RWPE1 (cell line): Measurements from ENCODE around the gene ASAP2.

Experiments
- CTCF ChIA-PET: fragments of 350-600 bp; sonication (Branson Sonifier 250); formaldehyde crosslinking; extraction: SDS; loops from one replicate; lab custom pipeline; 2021; lab: Yijun Ruan, JAX
- POLR2A ChIA-PET: fragments of 400-600 bp; formaldehyde crosslinking; extraction: SDS; loops from one replicate; lab custom pipeline; 2020; ENCODE audit warnings: antibody characterized with exemption; ENCODE audit not compliant: low non-redundant PET; lab: Yijun Ruan, JAX
- DNase-seq: peaks from one replicate; pipeline ENCODE4 v3.0.0; 2012; ENCODE audit warnings: low spot score
- H3K27ac ChIP-seq: fragments of 450-650 bp; 2 replicates; pipeline ENCODE4 v1.5.1; 2017
- TF ChIP-seq, protein P1 (sequence below): fragments of 450-650 bp; conservative IDR thresholded peaks from 2 replicates; pipeline ENCODE4 v1.5.1; 2017; ENCODE audit warnings: low read depth, mild to moderate bottlenecking

The ASAP2 gene

DNA sequence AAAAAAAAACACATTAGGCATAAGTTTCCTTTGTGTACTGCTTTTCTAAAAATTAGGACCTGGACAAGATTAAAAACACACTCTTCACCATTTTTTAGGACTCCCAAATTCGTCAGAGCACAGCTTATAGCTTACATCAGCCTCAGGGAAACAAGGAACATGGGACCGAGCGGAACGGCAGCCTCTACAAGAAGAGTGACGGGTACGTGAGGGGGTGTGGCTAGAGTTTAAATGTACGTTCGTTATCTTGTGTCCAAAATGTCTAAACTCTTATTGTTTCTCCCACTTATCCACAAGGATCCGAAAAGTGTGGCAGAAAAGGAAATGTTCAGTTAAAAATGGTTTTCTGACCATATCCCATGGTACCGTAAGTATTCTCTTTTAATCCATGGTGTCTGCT, 137.8 kb downstream of the ASAP2 start:
- CTCF ChIA-PET = interaction anchor here (0.6 to 1.4 kb wide), 2 partner anchors 42 to 201 kb away, joined by 3 read pairs; no protein-coding TSS in a partner anchor

DNA sequence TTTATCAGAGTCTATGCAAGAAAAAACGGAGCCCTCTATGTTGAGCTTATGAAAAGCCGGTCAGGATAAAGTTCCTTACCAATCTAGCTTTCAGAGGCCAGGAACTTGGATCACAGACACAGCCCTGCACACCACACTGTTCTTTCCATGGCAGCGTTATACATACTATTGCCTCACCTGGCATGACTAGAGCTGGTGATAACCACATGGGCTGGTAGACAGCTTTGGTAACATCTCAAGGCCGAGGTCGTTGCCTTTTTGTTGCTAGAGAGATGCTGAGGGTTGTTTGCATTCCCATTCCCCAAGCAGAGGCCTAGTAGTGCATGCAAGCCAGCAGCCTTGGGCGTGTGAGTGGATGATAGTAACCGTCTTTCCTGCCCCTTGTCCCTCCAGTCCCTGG, 138.7 kb downstream of the ASAP2 start:
- DNase-seq = no peak
- CTCF ChIA-PET = interaction anchor here (0.5 to 1.4 kb wide), 5 partner anchors 36 to 663 kb away, joined by 3 to 4 read pairs (median 3); no protein-coding TSS in a partner anchor
- POLR2A ChIA-PET = no interaction called here
- no peak overlapping the region for H3K27ac ChIP-seq
- TF ChIP-seq, protein P1, sequence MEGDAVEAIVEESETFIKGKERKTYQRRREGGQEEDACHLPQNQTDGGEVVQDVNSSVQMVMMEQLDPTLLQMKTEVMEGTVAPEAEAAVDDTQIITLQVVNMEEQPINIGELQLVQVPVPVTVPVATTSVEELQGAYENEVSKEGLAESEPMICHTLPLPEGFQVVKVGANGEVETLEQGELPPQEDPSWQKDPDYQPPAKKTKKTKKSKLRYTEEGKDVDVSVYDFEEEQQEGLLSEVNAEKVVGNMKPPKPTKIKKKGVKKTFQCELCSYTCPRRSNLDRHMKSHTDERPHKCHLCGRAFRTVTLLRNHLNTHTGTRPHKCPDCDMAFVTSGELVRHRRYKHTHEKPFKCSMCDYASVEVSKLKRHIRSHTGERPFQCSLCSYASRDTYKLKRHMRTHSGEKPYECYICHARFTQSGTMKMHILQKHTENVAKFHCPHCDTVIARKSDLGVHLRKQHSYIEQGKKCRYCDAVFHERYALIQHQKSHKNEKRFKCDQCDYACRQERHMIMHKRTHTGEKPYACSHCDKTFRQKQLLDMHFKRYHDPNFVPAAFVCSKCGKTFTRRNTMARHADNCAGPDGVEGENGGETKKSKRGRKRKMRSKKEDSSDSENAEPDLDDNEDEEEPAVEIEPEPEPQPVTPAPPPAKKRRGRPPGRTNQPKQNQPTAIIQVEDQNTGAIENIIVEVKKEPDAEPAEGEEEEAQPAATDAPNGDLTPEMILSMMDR = no peak

More for the DNA sequence above, 137.8 kb downstream of the ASAP2 start:
- POLR2A ChIA-PET = interaction anchor here (0.6 kb wide), 1 partner anchor 1412 kb away, joined by 3 read pairs; no protein-coding TSS in a partner anchor
- no peak for DNase-seq
- H3K27ac ChIP-seq = no peak overlapping the region
- TF ChIP-seq, protein P1 = no peak

DNA sequence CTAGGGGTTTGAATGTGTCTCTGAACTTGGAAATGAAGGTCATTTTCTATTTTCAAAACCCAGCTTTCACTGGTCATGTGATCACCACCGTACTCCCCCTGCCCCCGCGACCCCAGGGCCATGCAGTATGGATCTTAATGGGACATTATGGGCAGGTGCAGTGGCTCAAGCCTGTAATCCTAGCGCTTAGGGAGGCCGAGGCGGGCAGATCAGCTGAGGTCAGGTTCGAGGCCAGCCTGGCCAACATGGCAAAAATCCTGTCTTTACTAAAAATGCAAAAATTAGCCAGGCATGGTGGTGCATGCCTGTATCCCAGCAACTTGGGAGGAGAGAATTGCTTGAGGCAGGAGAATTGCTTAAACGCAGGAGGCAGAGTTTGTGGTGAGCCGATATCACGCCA, 139.4 kb downstream of the ASAP2 start:
- CTCF ChIA-PET = interaction anchor here (0.5 to 1.4 kb wide), 4 partner anchors 35 to 663 kb away, joined by 3 to 4 read pairs (median 3); no protein-coding TSS in a partner anchor
- DNase-seq = no peak
- no peak overlapping the region for H3K27ac ChIP-seq
- POLR2A ChIA-PET = no interaction called here
- TF ChIP-seq, protein P1 = no peak

DNA sequence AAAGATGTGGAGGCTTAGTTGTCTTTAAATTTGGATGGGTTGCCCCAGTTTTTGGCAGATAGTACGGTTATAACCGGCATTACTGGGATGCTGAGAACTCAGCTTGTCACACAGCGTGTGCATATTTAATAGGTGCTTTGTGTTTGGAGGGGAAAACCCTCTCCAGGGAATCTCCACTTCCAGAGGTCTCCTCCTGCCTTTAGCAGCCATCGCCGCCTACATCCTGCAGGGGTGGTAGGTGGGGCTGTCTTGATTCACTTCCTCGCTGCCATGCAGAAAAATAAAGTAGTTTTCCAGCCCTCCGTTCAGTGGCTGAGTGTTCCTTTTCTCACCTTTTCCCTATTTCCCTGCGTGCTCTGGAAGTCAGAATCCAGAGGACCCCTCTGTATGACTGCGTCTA, 140.3 kb downstream of the ASAP2 start:
- no peak overlapping the region for H3K27ac ChIP-seq
- TF ChIP-seq, protein P1 = no peak
- ChIA-PET POLR2A (no interaction called here), CTCF (interaction anchor here (0.7 kb wide), 1 partner anchor 20 kb away, joined by 3 read pairs; no protein-coding TSS in a partner anchor)
- DNase-seq = no peak

DNA sequence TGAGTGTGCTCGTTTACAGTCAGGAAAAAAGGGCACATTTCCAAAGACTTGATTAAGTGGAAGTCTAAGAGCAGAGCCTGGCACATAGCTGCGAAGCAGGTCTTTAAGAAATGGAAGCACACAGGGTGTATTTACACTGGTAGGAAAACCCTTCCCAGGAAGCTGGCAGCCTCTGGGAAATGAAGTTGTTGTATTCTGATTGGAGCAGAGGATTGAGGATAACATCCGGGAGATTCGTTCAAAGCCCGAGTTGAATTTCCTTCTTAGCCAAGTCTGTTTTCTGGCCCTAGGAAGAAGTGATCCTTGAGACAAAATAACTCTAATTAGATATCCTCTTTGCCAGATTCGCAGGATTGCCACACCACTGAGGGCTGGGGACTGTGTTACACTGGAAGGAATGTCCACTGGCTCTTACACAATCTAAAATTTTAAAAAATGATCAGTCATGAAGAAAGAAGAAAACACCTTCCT, 140.8 kb downstream of the ASAP2 start:
- CTCF ChIA-PET = interaction anchor here (0.7 kb wide), 1 partner anchor 19 kb away, joined by 3 read pairs; no protein-coding TSS in a partner anchor
- DNase-seq = no peak
- POLR2A ChIA-PET = no interaction called here

DNA sequence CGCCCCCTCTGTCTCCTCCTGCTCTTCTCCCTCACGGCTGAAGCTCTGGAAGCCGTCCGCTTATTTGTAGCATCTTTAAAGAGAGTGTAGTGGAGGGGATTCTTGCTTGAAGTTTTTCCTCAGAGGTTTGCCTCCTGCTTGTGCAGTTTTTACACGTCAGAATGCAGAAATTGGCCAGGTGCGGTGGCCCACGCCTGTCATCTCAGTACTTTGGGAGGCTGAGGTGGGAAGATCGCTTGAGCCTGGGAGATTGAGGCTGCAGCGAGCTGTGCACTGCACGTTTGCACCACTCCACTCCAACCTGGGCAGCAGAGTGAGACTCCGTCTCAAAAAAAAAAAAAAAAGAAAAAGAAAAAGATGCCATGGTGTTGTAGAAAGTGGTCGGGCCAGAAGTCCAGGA, 147.7 kb downstream of the ASAP2 start:
- POLR2A ChIA-PET = no interaction called here
- DNase-seq = no peak
- TF ChIP-seq, protein P1 = no peak
- H3K27ac ChIP-seq = 0 out of 2 replicates have a peak overlapping the region, but pooled peaks have one; percentile 3
- CTCF ChIA-PET = interaction anchor here (0.6 kb wide), 2 partner anchors 180 to 211 kb away, joined by 4 to 8 read pairs; no protein-coding TSS in a partner anchor

More for the DNA sequence above, 140.8 kb downstream of the ASAP2 start:
- TF ChIP-seq, protein P1 = no peak
- H3K27ac ChIP-seq = no peak overlapping the region
